GM23248 (cell line): Measurements from ENCODE around the gene PEAK1. TPM values are rescaled to one million over a fixed set of nuclear protein-coding genes. Genes with fewer than 3 reads are reported as not detected.

ENCODE experiments used
- DNase-seq: peaks from one replicate; pipeline ENCODE4 v3.0.0-alpha.2; 2015
- H2AFZ ChIP-seq: fragments of 200-600 bp; sonication (generic); 2 replicates; pipeline ENCODE4 v1.6.1; 2016; ENCODE audit warnings: antibody characterized with exemption
- H3F3A ChIP-seq: fragments of 200-600 bp; sonication (generic); 2 replicates; pipeline ENCODE4 v1.6.1; 2016; ENCODE audit warnings: mild to moderate bottlenecking, antibody characterized with exemption, mixed run types; ENCODE audit not compliant: insufficient read depth
- H3K27ac ChIP-seq: fragments of 200-600 bp; sonication (generic); 2 replicates; pipeline ENCODE4 v1.5.1; 2016; ENCODE audit warnings: mild to moderate bottlenecking
- H3K27me3 ChIP-seq: fragments of 200-600 bp; sonication (generic); replicated peaks from 2 replicates; pipeline ENCODE4 v1.6.1; 2016; ENCODE audit warnings: mild to moderate bottlenecking; ENCODE audit not compliant: insufficient read depth
- H3K36me3 ChIP-seq: fragments of 200-600 bp; sonication (generic); 2 replicates; pipeline ENCODE4 v1.6.1; 2016; ENCODE audit warnings: low read depth, mild to moderate bottlenecking
- H3K4me1 ChIP-seq: fragments of 200-600 bp; sonication (generic); 2 replicates; pipeline ENCODE4 v1.6.1; 2016; ENCODE audit warnings: mild to moderate bottlenecking; ENCODE audit not compliant: insufficient read depth
- H3K4me2 ChIP-seq: fragments of 200-600 bp; sonication (generic); one replicate; pipeline ENCODE4 v1.6.1; 2016; ENCODE audit warnings: mild to moderate bottlenecking; ENCODE audit not compliant: unreplicated experiment
- H3K4me3 ChIP-seq: fragments of 200-600 bp; sonication (generic); 2 replicates; pipeline ENCODE4 v1.5.1; 2016; ENCODE audit warnings: mild to moderate bottlenecking
- H3K79me2 ChIP-seq: fragments of 200-600 bp; sonication (generic); 2 replicates; pipeline ENCODE4 v1.6.1; 2016; ENCODE audit warnings: mild to moderate bottlenecking; ENCODE audit not compliant: insufficient read depth
- H3K9ac ChIP-seq: fragments of 200-600 bp; sonication (generic); 2 replicates; pipeline ENCODE4 v1.6.1; 2016; ENCODE audit warnings: mild to moderate bottlenecking
- H3K9me2 ChIP-seq: fragments of 200-600 bp; sonication (generic); 2 replicates; pipeline ENCODE4 v1.6.1; 2016; ENCODE audit warnings: mixed run types, mild to moderate bottlenecking, moderate library complexity; ENCODE audit not compliant: insufficient read depth
- H3K9me3 ChIP-seq: fragments of 200-600 bp; sonication (generic); one replicate; pipeline ENCODE4 v1.6.1; 2017; ENCODE audit warnings: low read depth
- H4K20me1 ChIP-seq: fragments of 200-600 bp; sonication (generic); 2 replicates; pipeline ENCODE4 v1.6.0; 2016; ENCODE audit not compliant: insufficient read depth
- EZH2 ChIP-seq: fragments of 200-600 bp; sonication (generic); IDR thresholded peaks from 2 replicates; pipeline ENCODE4 v1.6.1; 2018; ENCODE audit warnings: antibody characterized with exemption, mild to moderate bottlenecking; ENCODE audit not compliant: insufficient read depth, poor library complexity, severe bottlenecking
- EZH2phosphoT487 ChIP-seq: fragments of 200-600 bp; sonication (generic); IDR thresholded peaks from 2 replicates; pipeline ENCODE4 v1.6.1; 2018; ENCODE audit warnings: antibody characterized with exemption, moderate library complexity, mild to moderate bottlenecking, low read depth; ENCODE audit not compliant: insufficient read depth
- WGBS, 2 experiments: methylation state at CpG; one replicate each; pipeline ENCODE4 v1.1.6; 2015 to 2017; ENCODE audit warnings: low lambda C conversion rate in 2 of 2, low coverage in 1 of 2; ENCODE audit errors: missing lambda C conversion rate in 2 of 2; 5-methylcytosine and 5-hydroxymethylcytosine counted together
- in situ Hi-C: fragments of 300-500 bp; cut with MboI; formaldehyde crosslinking; loops from 2 replicates; pipeline ENCODE4 v1.15.0; 2020
- polyA plus RNA-seq: library from polyadenylated mRNA; unstranded; fragments of >200 nt; fragmentation: Nextera tagmentation; extraction: Ambion mirVana; gene quantifications from 2 replicates; pipeline ENCODE4 v1.2.1, GENCODE V29; 2016
- total RNA-seq: library from RNA; depleted of rRNA; stranded (reverse); fragments of >200 nt; shearing (Covaris generic); gene quantifications from 2 replicates; pipeline ENCODE4 v1.2.3, GENCODE V29; 2014

The PEAK1 gene
- total and polyA plus RNA-seq, 2 experiments from 2014 or later = 22.4 to 74.5 TPM

DNA sequence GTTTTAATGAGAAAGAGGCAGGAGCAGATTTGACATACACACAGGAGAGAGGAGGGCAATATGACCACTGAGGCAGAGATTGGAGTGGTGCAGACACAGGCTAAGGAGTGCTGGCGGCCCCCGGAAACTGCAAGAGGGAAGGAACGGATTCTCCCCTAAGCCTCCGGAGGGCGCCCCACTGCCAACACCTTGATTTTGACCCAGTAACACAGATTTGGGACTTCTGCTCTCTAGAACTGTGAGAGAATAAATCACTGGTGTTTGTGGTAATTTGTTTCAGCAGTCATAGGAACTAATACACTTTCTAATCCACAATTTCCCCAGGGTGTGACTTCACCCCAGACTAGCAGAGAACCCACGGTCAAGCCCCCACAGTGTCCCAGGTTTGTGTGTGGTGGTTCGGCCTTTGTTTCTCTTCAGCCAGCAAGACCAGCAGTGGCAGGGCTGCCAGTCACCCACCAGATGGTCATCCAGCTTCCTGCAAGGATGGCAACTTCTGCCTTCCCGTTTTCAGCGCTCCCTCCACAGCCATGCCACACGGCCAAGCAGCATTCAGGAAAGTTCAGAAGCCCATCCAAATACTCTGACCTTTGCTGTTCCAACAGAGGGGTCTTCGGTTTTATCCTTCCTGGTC lies 325.4 kb downstream of the PEAK1 start:
- TF ChIP-seq EZH2 = no peak
- no peak for TF ChIP-seq EZH2phosphoT487
- H3K79me2 ChIP-seq = no peaks in the 10 kb centered on the region
- in situ Hi-C loops = no loop called here
- no peak overlapping the region for H3K27ac ChIP-seq
- H4K20me1 ChIP-seq = no peaks in the 10 kb centered on the region
- no peak for DNase-seq
- no peaks in the 10 kb centered on the region for H3K4me1 ChIP-seq
- H3K9me3 ChIP-seq = no peaks in the 10 kb centered on the region
- WGBS, 2 experiments = 69 to 74% methylated on average over 11 of the region's 11 CpGs
- no peaks in the 10 kb centered on the region for H3K27me3 ChIP-seq
- H3K36me3 ChIP-seq = no peaks in the 10 kb centered on the region
- H3K4me3 ChIP-seq = no peak overlapping the region
- no peaks in the 10 kb centered on the region for H3K9me2 ChIP-seq
- H3K4me2 ChIP-seq = no peak overlapping the region
- no peaks in the 10 kb centered on the region for H3F3A ChIP-seq
- H2AFZ ChIP-seq = no peak overlapping the region
- no peak overlapping the region for H3K9ac ChIP-seq

DNA sequence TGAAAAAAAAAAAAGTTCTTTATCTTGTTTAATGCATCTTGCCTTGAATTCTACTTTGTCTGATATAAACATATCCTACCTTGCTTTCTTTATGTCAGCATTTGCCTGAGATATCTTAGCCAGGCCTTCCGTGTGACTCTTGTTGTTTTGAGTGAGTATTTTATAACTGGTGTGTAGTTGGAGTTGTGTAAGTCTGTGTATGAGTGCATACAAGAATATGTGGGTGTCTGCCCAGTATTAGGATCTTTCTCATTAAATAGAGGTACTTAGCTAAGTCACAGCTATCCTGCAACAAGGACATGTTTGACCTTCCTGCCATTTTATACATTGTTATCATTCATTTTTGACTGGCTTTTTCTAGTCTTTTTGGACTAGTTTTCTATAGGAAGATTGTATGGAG lies 326.5 kb downstream of the PEAK1 start:
- no peaks in the 10 kb centered on the region for H3K27me3 ChIP-seq
- no peak overlapping the region for H3K4me3 ChIP-seq
- H3F3A ChIP-seq = no peaks in the 10 kb centered on the region
- no peak for TF ChIP-seq EZH2phosphoT487
- no peak for TF ChIP-seq EZH2
- DNase-seq = no peak
- H2AFZ ChIP-seq = no peak overlapping the region
- H3K36me3 ChIP-seq = no peaks in the 10 kb centered on the region
- WGBS, 2 experiments = 96 to 98% methylated on average over 1 of the region's 1 CpG
- H3K9ac ChIP-seq = no peak overlapping the region
- H3K27ac ChIP-seq = no peak overlapping the region
- no peaks in the 10 kb centered on the region for H3K79me2 ChIP-seq
- no peaks in the 10 kb centered on the region for H3K4me1 ChIP-seq
- no peaks in the 10 kb centered on the region for H3K9me2 ChIP-seq
- H4K20me1 ChIP-seq = no peaks in the 10 kb centered on the region
- H3K4me2 ChIP-seq = no peak overlapping the region
- H3K9me3 ChIP-seq = no peaks in the 10 kb centered on the region
- in situ Hi-C loops = no loop called here

DNA sequence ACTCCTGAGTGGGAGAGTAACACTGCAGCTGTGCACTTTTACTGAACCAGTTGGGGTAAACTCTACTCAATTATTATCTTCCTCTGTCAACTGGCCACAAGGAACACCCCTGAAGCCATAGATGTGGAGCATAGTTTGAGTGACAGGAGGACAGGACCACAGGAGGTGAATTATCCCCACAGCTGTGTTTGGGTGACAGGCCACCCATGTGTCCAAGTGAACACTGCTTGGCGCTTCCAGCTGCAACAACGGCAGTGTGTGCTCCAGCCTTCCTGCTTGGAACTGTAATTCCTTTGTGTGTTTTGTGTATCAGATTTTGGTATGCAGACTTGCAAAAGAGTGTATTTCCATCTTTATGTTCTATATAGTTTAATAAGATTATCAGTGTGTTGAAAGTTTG lies 328.8 kb downstream of the PEAK1 start:
- in situ Hi-C loops = no loop called here
- no peaks in the 10 kb centered on the region for H4K20me1 ChIP-seq
- TF ChIP-seq EZH2 (no peak), EZH2phosphoT487 (no peak)
- H3K27ac ChIP-seq = no peak overlapping the region
- H3K4me2 ChIP-seq = no peak overlapping the region
- no peaks in the 10 kb centered on the region for H3K9me3 ChIP-seq
- H3K79me2 ChIP-seq = no peaks in the 10 kb centered on the region
- no peak for DNase-seq
- H2AFZ ChIP-seq = no peak overlapping the region
- H3K9ac ChIP-seq = no peak overlapping the region
- no peaks in the 10 kb centered on the region for H3K27me3 ChIP-seq
- no peaks in the 10 kb centered on the region for H3F3A ChIP-seq
- H3K4me1 ChIP-seq = no peaks in the 10 kb centered on the region
- 98 to 100% methylated on average over 2 of the region's 2 CpGs for WGBS, 2 experiments
- no peak overlapping the region for H3K4me3 ChIP-seq
- no peaks in the 10 kb centered on the region for H3K36me3 ChIP-seq
- H3K9me2 ChIP-seq = no peaks in the 10 kb centered on the region

DNA sequence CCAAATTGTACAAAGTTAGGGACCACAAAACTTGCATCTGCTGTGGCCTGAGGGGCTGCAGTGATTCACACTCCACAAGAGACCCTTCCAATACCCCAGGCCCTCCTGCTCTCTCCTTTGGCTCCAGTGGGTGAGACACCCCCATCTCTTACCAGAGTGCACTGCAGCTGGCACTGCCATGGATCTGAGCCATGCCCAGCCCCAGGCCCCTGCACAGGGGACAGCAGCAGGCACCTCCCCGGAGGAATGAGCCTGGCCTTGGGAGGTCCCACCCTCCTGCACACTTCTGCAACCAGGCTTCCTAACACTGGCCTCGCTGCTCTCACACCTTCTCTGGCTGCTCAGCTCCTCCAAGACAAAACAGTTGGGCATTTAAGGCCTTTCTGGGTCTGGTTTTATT lies 332.7 kb downstream of the PEAK1 start:
- DNase-seq = no peak
- H3K4me1 ChIP-seq = peaks cover 10% of the 10 kb centered on the region
- H3K27me3 ChIP-seq = no peaks in the 10 kb centered on the region
- no peaks in the 10 kb centered on the region for H3F3A ChIP-seq
- in situ Hi-C loops = no loop called here
- no peaks in the 10 kb centered on the region for H3K36me3 ChIP-seq
- no peak overlapping the region for H3K4me2 ChIP-seq
- H4K20me1 ChIP-seq = no peaks in the 10 kb centered on the region
- no peak overlapping the region for H3K4me3 ChIP-seq
- H3K27ac ChIP-seq = no peak overlapping the region
- no peaks in the 10 kb centered on the region for H3K9me2 ChIP-seq
- no peaks in the 10 kb centered on the region for H3K9me3 ChIP-seq
- H3K9ac ChIP-seq = no peak overlapping the region
- no peaks in the 10 kb centered on the region for H3K79me2 ChIP-seq
- no peak overlapping the region for H2AFZ ChIP-seq
- WGBS, 2 experiments = 94 to 97% methylated on average over 2 of the region's 2 CpGs
- TF ChIP-seq EZH2 (no peak), EZH2phosphoT487 (no peak)
